ENCODE data around the gene ACTL10.

The ACTL10 gene

DNA sequence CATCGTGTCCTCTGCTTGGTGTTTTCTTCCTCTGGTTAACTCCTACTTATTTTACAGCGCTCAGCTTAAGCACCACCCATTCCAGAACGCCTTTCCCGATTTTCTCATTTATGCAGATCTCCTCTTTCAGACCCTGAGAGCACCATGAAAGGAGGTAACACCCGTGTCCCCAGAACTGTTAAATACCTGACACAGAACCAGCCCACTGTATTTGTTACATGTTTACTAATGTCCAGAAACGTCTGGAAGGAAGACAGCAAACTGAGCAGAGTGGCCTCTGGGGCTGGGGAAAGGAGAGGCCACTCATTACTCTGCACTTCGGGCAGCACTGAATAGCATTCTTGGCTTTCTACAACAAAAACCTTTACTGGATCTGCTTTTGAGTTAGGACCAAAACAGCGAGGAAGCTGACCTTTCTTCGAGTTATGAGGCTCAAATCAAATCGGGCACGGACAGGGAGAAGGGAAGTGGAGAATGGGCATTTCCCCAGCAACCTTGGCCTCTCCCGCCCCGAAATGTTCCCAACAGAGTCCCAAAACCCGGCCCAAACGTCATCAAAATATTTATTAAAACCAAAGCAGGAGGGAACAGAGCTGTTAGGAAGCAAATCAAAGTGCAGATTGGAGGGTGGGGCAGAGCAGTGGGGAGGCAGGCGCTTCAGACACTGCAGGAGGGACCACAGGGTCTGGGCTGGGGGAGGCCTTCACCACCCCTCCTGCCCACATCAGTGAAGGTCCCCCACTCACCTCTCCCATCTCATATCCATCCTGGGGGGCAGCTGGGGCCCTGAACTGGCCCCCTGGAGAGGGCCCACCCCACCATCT lies 8.6 kb downstream of the ACTL10 start:
- Histone ChIP-seq H3K9ac (ENCODE audit: low read length) (no peak overlapping the region), H3K9me3 (ENCODE audit: insufficient read depth, low read depth, low read length) (peaks cover 4% of the 10 kb centered on the region), H3K4ac (ENCODE audit: low read depth, low read length) (no peak overlapping the region), H2BK12ac (ENCODE audit: low read length) (peak overlapping the region; percentile 12), H3K4me1 (ENCODE audit: control insufficient read depth in 1 of 2, insufficient read depth in 2 of 2, low read length in 2 of 2) (peaks cover 19 to 22% of the 10 kb centered on the region in 2 experiments), H2AK5ac (ENCODE audit: low read length) (peak overlapping the region; percentile 5), H3K4me2 (ENCODE audit: low read length) (peak overlapping the region; percentile 94), H3K23ac (ENCODE audit: low read length) (no peak overlapping the region), H4K12ac (ENCODE audit: low read depth, low read length) (peak overlapping the region; percentile 52), H3K79me1 (ENCODE audit: low read length) (peaks cover 17% of the 10 kb centered on the region), H3K36me3 (ENCODE audit: control insufficient read depth in 1 of 2, insufficient read depth in 2 of 2, low read length in 2 of 2) (peaks cover 38 to 42% of the 10 kb centered on the region in 2 experiments), H3K27me3 (ENCODE audit: insufficient read depth, low read length) (no peaks in the 10 kb centered on the region), H2BK5ac (ENCODE audit: low read depth, low read length, poor library complexity) (no peak overlapping the region), H3K4me3 (ENCODE audit: low read depth, low read length) (no peak overlapping the region), H3K79me2 (ENCODE audit: control insufficient read depth, insufficient read depth, low read length, poor library complexity) (peaks cover 10% of the 10 kb centered on the region), H3K18ac (ENCODE audit: low read length) (no peak overlapping the region), H3K27ac (ENCODE audit: low read depth, low read length) (peak overlapping the region; percentile 4), H2BK120ac (ENCODE audit: insufficient read depth, low read length, poor library complexity) (no peak overlapping the region), H2AFZ (ENCODE audit: insufficient read depth, low read length, poor library complexity) (peak overlapping the region; percentile 43), H4K8ac (ENCODE audit: low read depth, low read length) (peak overlapping the region; percentile 83), H3K14ac (ENCODE audit: low read length) (peak overlapping the region; percentile 55), H4K91ac (ENCODE audit: low read depth, low read length) (peak overlapping the region; percentile 39)
- WGBS (ENCODE audit: extremely low coverage, insufficient coverage, insufficient read length): no CpG with 5 or more reads among the region's 16 CpGs
- DNase-seq: no peak

DNA sequence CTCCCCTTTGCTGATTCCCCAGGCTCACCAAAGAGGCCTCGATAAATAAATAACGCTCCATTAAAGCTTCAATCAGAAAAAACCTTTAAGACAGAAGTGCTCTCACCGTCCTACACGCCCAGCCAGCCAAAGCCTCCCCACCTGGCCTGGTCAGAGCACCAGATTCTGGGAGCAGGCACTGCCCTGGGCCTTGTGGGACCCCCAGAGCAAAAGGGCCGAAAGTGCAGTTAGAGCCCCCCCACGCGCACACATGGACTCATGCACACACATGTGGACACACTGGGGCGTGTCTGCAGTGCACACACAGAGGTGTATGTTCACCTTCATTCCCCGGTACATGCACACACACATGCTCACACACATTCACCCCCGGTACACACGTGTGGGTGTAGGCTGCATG lies 9.4 kb downstream of the ACTL10 start:
- Histone ChIP-seq H3K27ac (ENCODE audit: low read depth, low read length) (no peak overlapping the region), H3K4ac (ENCODE audit: low read depth, low read length) (no peak overlapping the region), H3K9me3 (ENCODE audit: insufficient read depth, low read depth, low read length) (peaks cover 4% of the 10 kb centered on the region), H3K27me3 (ENCODE audit: insufficient read depth, low read length) (no peaks in the 10 kb centered on the region), H2AFZ (ENCODE audit: insufficient read depth, low read length, poor library complexity) (no peak overlapping the region), H3K79me2 (ENCODE audit: control insufficient read depth, insufficient read depth, low read length, poor library complexity) (peaks cover 10% of the 10 kb centered on the region), H3K9ac (ENCODE audit: low read length) (no peak overlapping the region), H3K36me3 (ENCODE audit: control insufficient read depth in 1 of 2, insufficient read depth in 2 of 2, low read length in 2 of 2) (peaks cover 31 to 36% of the 10 kb centered on the region in 2 experiments), H2AK5ac (ENCODE audit: low read length) (no peak overlapping the region), H4K91ac (ENCODE audit: low read depth, low read length) (no peak overlapping the region), H2BK120ac (ENCODE audit: insufficient read depth, low read length, poor library complexity) (no peak overlapping the region), H3K14ac (ENCODE audit: low read length) (no peak overlapping the region), H3K4me1 (ENCODE audit: control insufficient read depth in 1 of 2, insufficient read depth in 2 of 2, low read length in 2 of 2) (peaks cover 19 to 22% of the 10 kb centered on the region in 2 experiments), H3K4me2 (ENCODE audit: low read length) (no peak overlapping the region), H3K4me3 (ENCODE audit: low read depth, low read length) (peak overlapping the region; percentile 17), H3K79me1 (ENCODE audit: low read length) (peaks cover 17% of the 10 kb centered on the region), H2BK5ac (ENCODE audit: low read depth, low read length, poor library complexity) (no peak overlapping the region), H4K8ac (ENCODE audit: low read depth, low read length) (no peak overlapping the region), H3K23ac (ENCODE audit: low read length) (no peak overlapping the region), H2BK12ac (ENCODE audit: low read length) (no peak overlapping the region), H4K12ac (ENCODE audit: low read depth, low read length) (no peak overlapping the region), H3K18ac (ENCODE audit: low read length) (no peak overlapping the region)
- DNase-seq: no peak
- WGBS (ENCODE audit: extremely low coverage, insufficient coverage, insufficient read length): no CpG with 5 or more reads among the region's 11 CpGs

DNA sequence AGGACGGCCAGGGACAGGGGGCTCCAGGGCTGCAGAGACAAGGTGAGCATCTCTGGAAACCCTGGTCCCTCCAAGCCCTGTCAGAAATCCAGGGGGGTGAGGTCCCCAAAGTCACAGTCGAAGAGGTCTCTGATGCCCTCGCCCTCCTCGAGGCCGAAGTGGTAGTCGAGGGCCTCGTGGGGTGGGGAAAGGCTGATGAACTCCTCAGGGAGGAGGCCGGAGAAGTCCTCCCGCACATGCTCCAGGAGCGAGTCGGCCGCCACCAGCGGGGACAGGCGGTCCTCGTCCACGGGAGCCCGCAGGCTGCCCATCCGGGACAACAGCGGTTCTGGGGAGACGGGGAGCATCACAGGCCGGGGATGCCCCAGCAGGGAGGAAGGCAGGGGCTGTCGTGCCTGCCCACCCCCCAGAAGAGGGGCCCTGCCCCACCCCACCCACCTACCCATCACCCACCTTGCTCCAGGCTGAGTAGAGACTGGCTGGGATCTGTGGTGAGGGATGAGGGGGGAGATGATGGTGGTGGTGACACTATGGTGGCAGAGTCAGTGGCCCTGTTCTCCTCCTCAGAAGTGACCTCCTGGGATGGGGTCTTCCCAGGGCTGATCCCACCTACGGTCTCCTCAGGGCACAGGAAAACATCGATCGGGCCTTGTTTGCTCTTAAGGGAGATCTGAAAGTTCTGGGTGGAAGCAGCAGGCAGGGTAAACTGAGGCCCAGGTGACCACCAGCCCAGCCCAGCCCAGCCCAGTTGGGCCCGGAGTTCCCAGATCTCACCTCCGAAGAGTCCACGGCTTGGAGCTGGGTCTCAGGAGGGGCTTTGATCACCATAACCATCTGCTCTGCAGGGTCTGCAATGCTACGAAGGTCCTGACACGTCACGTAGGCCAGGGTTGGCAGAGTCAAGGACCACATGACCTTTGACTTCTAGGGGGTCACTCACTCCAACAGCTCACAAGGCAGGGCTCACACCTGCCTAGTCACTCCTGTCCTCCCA lies 10.2 kb downstream of the ACTL10 start:
- H4K91ac ChIP-seq (ENCODE audit: low read depth, low read length): no peak overlapping the region
- peaks cover 19 to 22% of the 10 kb centered on the region in 2 experiments for H3K4me1 ChIP-seq (ENCODE audit: control insufficient read depth in 1 of 2, insufficient read depth in 2 of 2, low read length in 2 of 2)
- peaks cover 17% of the 10 kb centered on the region for H3K79me1 ChIP-seq (ENCODE audit: low read length)
- DNase-seq: no peak
- no peak overlapping the region for H4K8ac ChIP-seq (ENCODE audit: low read depth, low read length)
- no peak overlapping the region for H2AFZ ChIP-seq (ENCODE audit: insufficient read depth, low read length, poor library complexity)
- H3K9me3 ChIP-seq (ENCODE audit: insufficient read depth, low read depth, low read length): peaks cover 4% of the 10 kb centered on the region
- H3K18ac ChIP-seq (ENCODE audit: low read length): no peak overlapping the region
- no peak overlapping the region for H3K4me2 ChIP-seq (ENCODE audit: low read length)
- no peaks in the 10 kb centered on the region for H3K27me3 ChIP-seq (ENCODE audit: insufficient read depth, low read length)
- no peak overlapping the region for H3K4me3 ChIP-seq (ENCODE audit: low read depth, low read length)
- H2BK12ac ChIP-seq (ENCODE audit: low read length): no peak overlapping the region
- no peak overlapping the region for H2BK120ac ChIP-seq (ENCODE audit: insufficient read depth, low read length, poor library complexity)
- H2BK5ac ChIP-seq (ENCODE audit: low read depth, low read length, poor library complexity): no peak overlapping the region
- no peak overlapping the region for H3K4ac ChIP-seq (ENCODE audit: low read depth, low read length)
- no peak overlapping the region for H4K12ac ChIP-seq (ENCODE audit: low read depth, low read length)
- H3K9ac ChIP-seq (ENCODE audit: low read length): no peak overlapping the region
- no peak overlapping the region for H3K23ac ChIP-seq (ENCODE audit: low read length)
- H2AK5ac ChIP-seq (ENCODE audit: low read length): no peak overlapping the region
- H3K36me3 ChIP-seq (ENCODE audit: control insufficient read depth in 1 of 2, insufficient read depth in 2 of 2, low read length in 2 of 2): peaks cover 29% of the 10 kb centered on the region in 2 experiments
- peaks cover 10% of the 10 kb centered on the region for H3K79me2 ChIP-seq (ENCODE audit: control insufficient read depth, insufficient read depth, low read length, poor library complexity)
- no peak overlapping the region for H3K27ac ChIP-seq (ENCODE audit: low read depth, low read length)
- WGBS (ENCODE audit: extremely low coverage, insufficient coverage, insufficient read length): no CpG with 5 or more reads among the region's 31 CpGs
- no peak overlapping the region for H3K14ac ChIP-seq (ENCODE audit: low read length)

DNA sequence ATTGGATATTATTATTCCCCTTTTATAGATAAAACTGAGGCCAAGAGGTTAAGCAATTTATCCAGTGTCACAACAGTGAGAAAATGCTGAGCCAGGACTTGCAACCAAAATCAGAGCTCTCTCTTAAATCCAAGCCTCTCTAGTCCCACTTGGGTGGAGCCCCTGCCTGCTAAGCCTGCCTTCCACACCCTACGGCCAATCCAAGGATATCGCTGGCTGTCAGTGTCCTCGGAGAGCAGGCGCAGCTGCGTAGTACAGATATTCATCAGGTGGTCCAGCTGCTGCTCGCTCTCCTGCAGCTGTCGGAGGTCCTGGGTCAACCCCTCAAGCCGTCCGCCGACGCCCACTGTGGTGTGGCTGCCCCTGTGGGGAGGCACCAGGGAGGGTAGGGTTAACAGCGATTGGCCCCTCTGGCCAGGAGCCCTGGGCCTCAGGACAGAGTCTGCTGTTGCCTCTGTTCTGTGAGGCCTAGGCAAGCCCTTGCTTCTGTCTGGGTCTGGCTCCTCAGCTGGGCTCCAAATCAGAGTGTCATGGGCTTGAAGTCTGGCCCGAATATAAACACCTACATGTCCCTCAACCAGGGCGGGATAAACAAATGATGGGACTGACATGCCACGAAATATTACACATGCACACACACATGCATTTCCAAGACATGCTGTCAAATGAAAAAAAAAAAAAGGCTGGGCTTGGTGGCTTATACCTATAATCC lies 11.4 kb downstream of the ACTL10 start:
- Histone ChIP-seq H2AK5ac (ENCODE audit: low read length) (no peak overlapping the region), H2BK5ac (ENCODE audit: low read depth, low read length, poor library complexity) (no peak overlapping the region), H3K18ac (ENCODE audit: low read length) (no peak overlapping the region), H3K79me2 (ENCODE audit: control insufficient read depth, insufficient read depth, low read length, poor library complexity) (peaks cover 10% of the 10 kb centered on the region), H3K4me1 (ENCODE audit: control insufficient read depth in 1 of 2, insufficient read depth in 2 of 2, low read length in 2 of 2) (peaks cover 13 to 14% of the 10 kb centered on the region in 2 experiments), H3K4ac (ENCODE audit: low read depth, low read length) (no peak overlapping the region), H3K27me3 (ENCODE audit: insufficient read depth, low read length) (no peaks in the 10 kb centered on the region), H3K36me3 (ENCODE audit: control insufficient read depth in 1 of 2, insufficient read depth in 2 of 2, low read length in 2 of 2) (peaks cover 26 to 29% of the 10 kb centered on the region in 2 experiments), H4K12ac (ENCODE audit: low read depth, low read length) (no peak overlapping the region), H3K4me3 (ENCODE audit: low read depth, low read length) (no peak overlapping the region), H3K9ac (ENCODE audit: low read length) (no peak overlapping the region), H3K4me2 (ENCODE audit: low read length) (no peak overlapping the region), H2AFZ (ENCODE audit: insufficient read depth, low read length, poor library complexity) (no peak overlapping the region), H2BK12ac (ENCODE audit: low read length) (no peak overlapping the region), H3K23ac (ENCODE audit: low read length) (no peak overlapping the region), H3K27ac (ENCODE audit: low read depth, low read length) (no peak overlapping the region), H3K14ac (ENCODE audit: low read length) (no peak overlapping the region), H4K8ac (ENCODE audit: low read depth, low read length) (no peak overlapping the region), H4K91ac (ENCODE audit: low read depth, low read length) (no peak overlapping the region), H3K79me1 (ENCODE audit: low read length) (peaks cover 13% of the 10 kb centered on the region), H2BK120ac (ENCODE audit: insufficient read depth, low read length, poor library complexity) (no peak overlapping the region), H3K9me3 (ENCODE audit: insufficient read depth, low read depth, low read length) (peaks cover 2% of the 10 kb centered on the region)
- no peak for DNase-seq
- no CpG with 5 or more reads among the region's 15 CpGs for WGBS (ENCODE audit: extremely low coverage, insufficient coverage, insufficient read length)
